ENCODE data around the gene PRICKLE3. TPM values are rescaled to one million over a fixed set of nuclear protein-coding genes. Genes with fewer than 3 reads are reported as not detected.
"Not testable (repeated sequence)": the region's sequence is repeated elsewhere in the genome, so short reads cannot be mapped to it uniquely, and the experiment has no call there.

PRICKLE3 gene
- total and polyA plus RNA-seq, 2 of the 4 experiments (the other 2 are of a cell fraction): 3.4 to 6.4 TPM

GRCh38 chrX:49148390-49149100 lies 37.6 kb downstream of the PRICKLE3 start:
- H3K9me1 ChIP-seq (ENCODE audit: insufficient read depth, low read length); ATAC-seq (ENCODE audit: low read depth); H4K91ac ChIP-seq (ENCODE audit: insufficient read depth, low read depth, low read length); dilution Hi-C loops (cut with HindIII; ENCODE audit: low sequenced_read_pairs, unreplicated experiment); H2BK20ac ChIP-seq (ENCODE audit: low read depth, low read length); H4K8ac ChIP-seq (ENCODE audit: low read depth in 2 of 2, low read length in 2 of 2); H3K4me3 ChIP-seq (ENCODE audit: insufficient read depth, low read depth, low read length); DNase-seq; H3K27me3 ChIP-seq (ENCODE audit: control insufficient read depth, insufficient read depth, low read length); CTCF ChIA-PET; H3K18ac ChIP-seq (ENCODE audit: low read depth, low read length); H3K27ac ChIP-seq (ENCODE audit: insufficient read depth, low read length); in situ Hi-C loops (cut with MboI; ENCODE audit: low sequenced_read_pairs); POLR2A ChIA-PET (ENCODE audit: unreplicated experiment); H2BK15ac ChIP-seq (ENCODE audit: low read depth, low read length); H3K79me1 ChIP-seq (ENCODE audit: low read depth in 1 of 2, low read length in 2 of 2); H4K20me1 ChIP-seq (ENCODE audit: insufficient read depth, low read length); H3K4me1 ChIP-seq (ENCODE audit: control insufficient read depth, insufficient read depth, low read length); BruUV-seq (replicated peaks); intact Hi-C loops (cut with micrococcal nuclease); H2BK120ac ChIP-seq (ENCODE audit: low read depth, low read length); H3K4me2 ChIP-seq (ENCODE audit: low read depth, low read length); H3K4ac ChIP-seq (ENCODE audit: low read depth, low read length); H3K9me3 ChIP-seq (ENCODE audit: control insufficient read depth, insufficient read depth, low read length); H2BK5ac ChIP-seq (ENCODE audit: low read depth, low read length, poor library complexity, severe bottlenecking); H2AFZ ChIP-seq (replicated peaks; ENCODE audit: low read length, poor library complexity); H4K5ac ChIP-seq (ENCODE audit: low read depth, low read length); H3K9ac ChIP-seq (ENCODE audit: low read depth, low read length); H2AK5ac ChIP-seq (ENCODE audit: low read depth, low read length); H3K14ac ChIP-seq (replicated peaks; ENCODE audit: low read depth, low read length); H2AK9ac ChIP-seq (replicated peaks; ENCODE audit: low read depth, low read length, poor library complexity); H3K23ac ChIP-seq (ENCODE audit: low read depth, low read length); H3K36me3 ChIP-seq (ENCODE audit: control insufficient read depth, insufficient read depth, low read length); H3K56ac ChIP-seq (ENCODE audit: extremely low read depth, insufficient read depth, low read length): not testable (repeated sequence)
- 69% methylated on average over 7 of the region's 21 CpGs; no CpG with 5 or more reads in 1 of the 2 experiments for WGBS, 2 experiments (ENCODE audit: extremely low coverage in 2 of 2, insufficient read length in 1 of 2)
